Activated CD4-positive, alpha-beta T cell treated with anti-CD3 and anti-CD28 coated beads for 24 hours (primary cell): ENCODE data around the gene TBC1D1.

Experiments
- DNase-seq, 2 donors: peaks; one replicate each; pipeline ENCODE4 v3.0.0-alpha.2; 2020; ENCODE audit warnings: low read depth in 2 of 2

Gene TBC1D1

DNA sequence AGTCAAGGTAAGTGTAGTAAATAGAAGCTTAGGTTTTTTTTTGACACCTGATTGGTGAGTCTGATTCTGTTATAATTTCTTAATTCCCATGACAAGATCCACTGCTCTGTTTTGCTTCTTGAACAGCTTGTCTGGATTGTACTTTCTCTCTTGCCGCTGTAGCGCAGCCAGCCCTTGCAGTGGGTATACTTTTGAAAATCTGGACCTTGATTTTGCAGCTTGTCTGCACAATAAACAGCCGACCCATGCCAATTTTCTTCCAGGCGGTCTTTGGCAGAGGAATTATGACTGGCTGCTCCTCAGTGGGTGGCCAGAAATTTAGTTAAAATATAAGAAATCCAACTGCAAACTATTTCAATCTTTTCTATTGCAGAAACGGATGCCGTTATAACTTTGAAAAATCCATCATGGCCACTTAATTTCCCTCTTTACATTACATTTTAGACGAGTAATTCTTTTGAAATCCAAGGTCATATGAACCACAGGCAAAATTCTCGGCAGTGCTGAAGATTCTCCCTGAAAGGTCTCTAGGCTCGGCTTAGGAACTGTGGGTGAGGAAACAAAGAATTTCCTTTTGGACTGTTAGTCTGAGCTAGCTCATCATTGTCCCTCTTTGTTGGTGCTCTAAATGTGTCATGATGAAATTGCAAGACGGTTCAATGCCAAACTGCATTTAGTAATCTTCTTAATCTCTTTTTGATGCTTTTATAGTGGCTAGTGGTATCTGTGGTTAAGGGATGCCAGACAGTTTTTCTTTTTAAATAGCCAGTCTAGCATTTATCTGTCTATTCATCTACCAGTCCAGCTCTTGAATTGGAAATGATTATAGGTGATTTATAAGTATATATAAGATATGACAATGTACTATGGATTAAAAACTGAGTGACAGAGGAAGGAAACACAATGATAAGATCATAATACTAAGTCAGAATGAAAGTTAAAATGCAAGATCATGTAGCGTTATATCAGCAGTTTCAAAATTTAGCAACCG lies 37.8 kb downstream of the TBC1D1 start:
- no peak for DNase-seq

DNA sequence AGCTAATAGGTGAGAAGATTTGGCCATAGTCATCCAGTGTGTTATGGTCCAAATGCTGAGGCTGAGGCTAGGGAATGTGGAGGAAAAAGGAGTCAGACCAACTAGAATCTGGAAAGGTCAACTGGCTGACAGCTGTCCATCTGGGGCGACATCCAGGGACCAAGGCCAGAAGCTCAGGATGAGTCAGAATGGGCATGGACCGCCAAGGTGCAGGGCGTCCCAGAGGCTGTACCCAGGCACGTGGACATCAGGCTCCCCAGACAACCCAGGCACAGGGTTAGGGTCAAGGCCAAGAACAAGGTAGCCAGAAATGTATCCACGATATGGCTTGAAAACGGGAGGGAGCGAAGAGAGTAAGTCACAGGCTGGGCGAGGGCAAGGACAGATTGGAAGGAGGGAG lies 43.2 kb downstream of the TBC1D1 start:
- DNase-seq = no peak

DNA sequence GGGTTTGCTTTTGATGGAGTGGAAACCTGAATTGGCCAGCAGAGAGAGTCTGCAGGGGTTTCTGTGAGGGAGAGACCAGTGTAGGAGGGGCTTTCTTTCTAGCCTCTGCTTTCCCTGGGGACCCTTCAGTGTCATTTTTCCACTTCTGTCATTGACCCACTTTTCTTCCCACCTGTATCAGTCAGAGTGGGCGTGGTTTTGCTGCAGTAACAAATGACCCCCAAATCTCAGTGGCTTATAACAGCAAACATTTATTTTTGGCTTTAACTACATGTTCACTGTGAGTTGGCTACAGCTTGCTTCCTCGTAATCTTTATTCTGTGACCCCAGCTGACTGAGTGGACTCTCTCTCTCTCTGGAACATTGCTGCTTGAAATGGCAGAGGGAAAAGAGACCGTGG lies 43.7 kb downstream of the TBC1D1 start:
- DNase-seq = no peak

DNA sequence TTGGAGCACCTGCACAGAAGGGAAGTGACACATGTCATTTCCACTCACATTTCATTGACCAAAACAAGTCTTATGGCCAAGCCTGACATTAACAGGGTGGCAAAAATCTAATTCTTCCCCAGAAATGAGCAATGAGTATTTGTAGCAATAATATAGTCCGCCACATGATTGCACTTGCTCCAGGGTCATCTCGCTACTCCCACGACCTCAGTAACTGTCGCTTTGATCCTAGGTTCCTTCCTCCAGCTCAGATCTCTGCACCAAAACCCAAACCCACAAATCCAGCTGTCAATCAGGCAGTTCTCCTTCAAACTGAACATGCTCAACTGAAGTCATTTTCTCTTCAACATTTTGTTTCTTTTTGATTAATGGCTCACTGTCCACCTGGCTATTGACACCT lies 44.1 kb downstream of the TBC1D1 start:
- DNase-seq = no peak

DNA sequence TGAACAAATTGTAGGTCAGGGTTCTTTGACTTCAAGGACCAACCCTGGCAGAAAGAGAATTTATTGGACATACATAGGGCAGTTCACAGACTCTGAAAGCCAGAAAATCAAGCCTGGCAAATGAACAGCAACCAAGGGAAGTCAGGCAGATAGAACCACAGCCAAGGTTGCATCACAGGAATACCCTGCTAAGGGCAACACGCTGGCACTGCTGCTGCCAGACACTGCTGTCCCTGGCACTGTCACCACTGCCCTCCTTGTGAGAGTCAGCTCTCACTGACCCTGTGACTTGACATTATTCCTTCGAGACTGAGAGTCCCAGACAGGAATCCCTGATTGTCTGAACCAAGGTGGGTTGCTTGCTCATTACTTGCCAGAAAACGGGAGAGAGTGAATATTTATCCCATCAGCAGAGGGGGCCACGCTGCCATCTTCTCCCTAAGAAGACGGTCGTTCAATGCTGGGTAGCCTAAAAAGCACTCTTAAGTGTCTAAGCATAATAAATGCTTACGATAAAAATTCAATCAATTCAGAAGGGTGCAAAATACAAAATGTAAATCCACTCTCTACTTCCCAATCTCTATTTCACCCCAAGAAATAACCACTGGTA lies 46.1 kb downstream of the TBC1D1 start:
- DNase-seq = no peak

DNA sequence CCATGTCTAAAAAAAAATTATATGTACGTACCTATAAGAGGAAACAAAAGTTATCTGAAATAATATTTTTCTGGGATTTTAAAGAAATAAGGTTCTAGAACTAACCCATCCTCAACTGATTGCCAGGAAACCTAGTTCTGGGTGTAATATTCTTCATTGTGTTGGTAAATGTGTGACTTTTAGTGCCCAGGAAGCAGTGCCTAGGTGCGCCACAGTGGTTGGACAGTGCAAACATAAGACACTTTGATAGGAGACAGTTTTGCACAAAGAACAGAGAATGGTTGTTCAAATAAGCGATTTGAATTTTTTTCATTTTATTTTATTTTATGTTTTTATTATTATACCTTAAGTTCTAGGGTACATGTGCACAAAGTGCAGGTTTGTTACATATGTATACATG lies 47.3 kb downstream of the TBC1D1 start:
- no peak for DNase-seq

DNA sequence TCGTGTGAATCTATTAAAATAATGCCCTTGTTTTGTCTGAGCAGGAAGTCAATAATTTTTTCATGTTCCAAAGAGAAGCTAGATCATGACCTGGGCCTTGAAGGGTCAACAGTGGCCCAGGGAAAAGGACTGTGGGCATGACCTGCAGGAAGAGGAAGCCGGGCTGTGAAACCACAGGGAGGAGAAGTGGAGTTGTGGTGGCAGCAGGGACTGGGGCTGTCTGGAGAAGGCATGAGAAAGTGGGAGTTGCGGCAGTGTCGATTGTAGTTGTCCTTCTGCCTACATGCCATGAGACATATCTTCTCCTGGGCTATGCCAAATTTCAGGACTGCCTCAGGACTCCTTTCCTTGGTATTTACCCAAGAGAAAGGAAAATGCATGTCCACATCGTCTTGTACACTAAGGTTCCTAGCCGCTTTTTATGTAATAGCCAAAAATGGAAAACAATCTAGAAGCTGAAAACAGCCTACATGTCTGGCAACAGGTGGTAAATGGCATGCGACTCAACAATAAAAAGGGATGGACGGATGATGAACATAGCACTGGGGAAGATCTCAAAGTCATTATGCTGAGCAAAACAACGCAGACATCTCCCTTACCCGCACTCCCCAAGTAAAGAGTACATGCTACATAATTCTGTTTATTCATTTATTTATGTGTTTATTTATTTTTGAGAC lies 55.8 kb downstream of the TBC1D1 start:
- DNase-seq = no peak

DNA sequence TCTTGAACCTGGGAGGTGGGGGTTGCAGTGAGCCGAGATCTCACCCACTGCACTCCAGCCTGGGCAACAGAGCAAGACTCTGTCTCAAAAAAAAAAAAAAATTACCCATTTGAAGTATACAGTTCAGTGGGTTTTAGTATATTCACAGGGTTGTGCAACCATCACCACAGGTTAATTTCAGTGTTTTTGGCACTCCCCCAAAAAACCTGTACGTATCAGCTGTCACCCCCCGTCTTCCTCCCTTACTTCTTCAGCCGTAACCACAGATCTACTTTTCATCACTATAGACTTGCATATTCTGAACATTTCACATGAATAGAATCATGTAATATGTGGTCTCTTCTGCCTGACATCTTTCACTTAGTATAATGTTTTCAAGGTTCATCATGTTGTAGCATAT lies 57.7 kb downstream of the TBC1D1 start:
- no peak for DNase-seq

DNA sequence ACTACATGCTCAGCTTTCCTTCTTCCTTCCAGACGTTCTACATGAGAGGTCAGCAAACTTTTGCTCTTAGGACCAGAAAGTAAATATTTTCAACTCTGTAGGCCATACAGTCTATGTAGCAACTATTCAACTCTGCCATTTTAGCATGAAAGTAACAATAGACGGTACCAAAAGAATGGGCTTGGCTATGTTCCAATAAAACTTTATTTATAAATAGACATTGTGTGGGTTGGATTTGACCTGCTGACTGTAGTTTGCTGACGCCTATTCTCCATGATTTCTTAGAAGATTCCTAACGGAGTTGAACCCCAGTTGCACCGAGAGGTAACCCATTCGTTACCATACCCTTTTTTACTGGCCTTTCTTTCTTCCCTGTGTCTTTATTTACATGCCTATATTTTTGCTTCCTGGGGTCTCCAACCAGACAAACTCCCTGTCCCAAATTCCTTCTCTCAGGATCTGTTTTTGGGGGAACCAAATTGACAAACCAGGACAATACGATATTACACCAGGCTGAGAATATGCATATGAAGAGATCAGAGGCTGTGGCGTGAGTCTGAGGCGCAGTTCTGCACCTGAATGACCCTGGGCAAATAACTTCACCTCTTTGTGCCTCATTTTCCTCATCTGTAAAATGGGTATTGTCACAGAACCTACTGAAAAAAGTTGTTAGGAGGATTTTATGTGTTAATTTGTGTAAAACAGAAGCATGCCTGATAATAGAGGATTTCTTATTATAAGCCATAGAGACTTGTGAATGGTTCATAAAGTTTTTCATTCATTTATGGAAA lies 58.9 kb downstream of the TBC1D1 start:
- no peak for DNase-seq

DNA sequence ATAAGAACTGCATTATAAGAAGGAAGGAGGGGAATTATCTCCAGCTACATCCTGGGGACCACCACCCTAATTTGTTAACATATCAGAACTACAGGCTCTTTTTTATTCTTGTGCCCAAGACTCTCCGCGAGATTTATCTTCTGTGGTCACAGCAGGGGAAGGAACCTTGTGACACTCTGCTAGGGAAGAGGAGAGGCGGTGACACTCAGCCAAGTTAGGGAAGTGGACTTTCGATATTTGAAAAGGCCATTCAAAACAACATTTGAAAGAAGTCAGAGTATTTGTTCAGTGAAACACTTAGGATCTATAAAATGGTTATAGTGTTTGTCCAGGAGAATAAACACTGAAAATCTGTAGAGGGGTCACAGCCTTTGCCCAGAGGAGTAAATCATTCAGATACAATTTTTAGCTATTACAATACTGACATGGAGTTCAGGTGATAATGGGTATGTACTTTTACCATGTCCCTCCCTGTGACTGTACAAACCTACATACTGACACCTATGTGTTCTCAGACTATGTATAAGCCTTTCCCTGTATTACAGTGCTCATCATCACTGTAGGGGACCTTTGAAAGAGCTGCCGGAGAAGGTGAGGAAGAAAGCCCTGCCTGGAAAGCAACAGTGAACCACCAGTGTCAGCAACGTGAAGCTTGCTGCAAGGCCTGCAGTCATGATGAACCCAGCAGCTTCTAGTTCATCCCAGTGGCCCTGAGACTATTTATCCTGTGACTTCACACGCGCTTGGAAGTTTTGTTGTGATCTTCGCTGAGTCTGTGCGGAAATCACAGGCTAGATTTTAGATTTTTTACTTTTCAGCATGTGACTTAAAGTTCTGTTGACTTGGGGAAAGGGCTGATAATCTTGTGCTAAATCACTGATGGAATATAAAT lies 60.8 kb downstream of the TBC1D1 start:
- no peak for DNase-seq

DNA sequence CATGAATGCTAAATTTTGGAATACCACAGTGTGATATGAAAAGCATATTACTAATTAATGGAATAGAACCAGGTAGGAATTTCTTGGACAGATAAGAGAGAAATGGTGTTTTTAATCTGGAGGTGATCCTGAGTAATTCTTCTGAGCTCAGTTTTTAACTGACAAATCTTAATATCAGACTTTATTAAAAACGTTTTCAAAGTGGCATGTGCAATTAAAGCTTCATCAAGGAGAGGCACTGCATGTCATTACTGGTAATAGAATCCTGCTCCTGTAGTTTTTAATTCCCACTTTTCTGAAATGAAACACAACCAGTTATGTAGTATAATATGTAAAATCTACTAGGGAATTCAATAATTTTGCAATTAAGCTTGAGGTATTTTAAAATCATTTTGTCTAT lies 62.3 kb downstream of the TBC1D1 start:
- no peak for DNase-seq

DNA sequence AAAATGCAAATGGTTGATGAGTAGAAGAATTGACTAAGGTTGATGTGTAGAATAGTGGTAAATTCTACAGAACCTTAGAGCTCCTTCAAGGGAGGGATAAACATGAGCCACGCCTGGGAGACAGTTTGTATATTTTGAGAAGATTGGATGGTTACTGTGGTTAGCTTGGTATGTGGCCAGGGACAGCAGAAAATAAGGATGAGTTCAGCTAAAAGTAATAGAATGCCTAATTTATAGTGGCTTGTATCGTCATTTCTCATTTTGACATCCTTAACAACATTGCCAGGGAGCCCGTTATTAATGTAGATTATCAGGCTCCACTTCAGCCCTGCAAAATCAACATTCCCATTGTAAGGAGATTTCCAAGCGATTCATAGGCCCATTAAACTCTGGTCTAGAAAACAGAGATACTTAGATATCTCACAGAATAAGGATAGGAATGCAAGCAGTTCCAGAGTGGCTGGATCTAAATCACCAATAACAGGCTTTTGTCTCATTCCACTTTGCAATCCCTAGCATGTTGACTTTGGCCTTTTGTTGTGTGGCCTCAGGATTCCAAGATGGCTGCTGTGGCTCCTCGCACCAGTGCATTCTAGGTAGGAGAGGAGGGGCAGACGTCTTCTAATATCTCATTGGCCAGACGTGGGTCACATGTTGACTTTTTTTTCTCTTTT lies 62.9 kb downstream of the TBC1D1 start:
- no peak for DNase-seq

DNA sequence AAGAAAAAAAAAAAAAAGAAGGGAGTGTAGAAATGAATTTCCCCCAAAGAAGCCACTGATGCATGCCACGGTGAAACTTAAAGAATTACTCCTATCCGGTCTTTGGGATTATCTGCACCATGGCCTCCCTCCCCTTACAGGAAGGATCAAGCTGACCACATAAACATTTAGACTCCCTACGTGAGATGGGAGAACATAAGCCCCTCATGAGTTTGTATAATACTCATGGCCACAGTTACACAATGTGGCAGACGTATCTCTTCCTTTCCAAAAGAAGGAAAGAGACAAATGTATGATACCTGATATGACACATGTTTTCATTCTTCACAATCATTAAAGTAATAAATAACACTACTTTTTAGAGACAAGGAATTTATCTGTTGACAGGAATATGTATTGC lies 66.1 kb downstream of the TBC1D1 start:
- no peak for DNase-seq

DNA sequence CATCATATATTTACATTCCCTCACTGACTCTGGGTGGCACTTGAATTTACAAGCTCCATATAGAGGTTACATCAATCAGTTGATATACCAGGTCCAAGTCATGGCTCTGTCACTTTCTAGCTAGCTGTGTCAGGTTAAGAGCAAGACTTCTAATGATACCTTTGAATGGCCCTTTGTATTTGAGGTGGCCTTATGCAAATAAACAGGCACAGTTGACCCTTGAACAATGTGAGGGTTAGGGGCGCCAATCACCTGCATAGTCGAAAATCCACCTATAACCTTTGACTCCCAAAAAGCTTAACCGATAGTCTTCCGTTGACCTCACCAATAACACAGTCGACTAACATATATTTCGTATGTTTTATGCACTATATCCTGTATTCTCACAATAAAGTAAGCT lies 68.0 kb downstream of the TBC1D1 start:
- no peak for DNase-seq

DNA sequence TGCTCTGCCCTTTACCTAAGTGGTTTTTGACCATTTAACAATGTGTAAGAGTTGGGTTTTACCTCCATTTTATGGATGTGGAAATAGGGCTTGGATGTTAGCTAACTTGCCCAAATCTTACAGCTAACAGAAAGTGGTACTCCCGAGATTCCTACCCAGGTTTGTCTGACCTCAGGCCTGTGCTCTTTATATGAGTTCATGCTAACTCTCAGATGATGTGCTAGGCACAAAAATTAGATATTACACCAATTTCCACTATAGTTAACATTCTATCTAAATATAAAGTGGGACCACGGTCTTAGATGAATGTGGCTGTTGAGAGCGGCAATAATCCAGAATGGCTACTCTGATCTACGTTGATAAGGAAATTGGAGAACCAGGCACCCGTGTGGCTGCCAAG lies 69.2 kb downstream of the TBC1D1 start, which contains the start of gene PTTG2:
TSS of gene PTTG2 (plus strand) at position 301 of the 400 bp plus-strand sequence. CDS start at position 338, 37 bp downstream.
- DNase-seq = no peak

DNA sequence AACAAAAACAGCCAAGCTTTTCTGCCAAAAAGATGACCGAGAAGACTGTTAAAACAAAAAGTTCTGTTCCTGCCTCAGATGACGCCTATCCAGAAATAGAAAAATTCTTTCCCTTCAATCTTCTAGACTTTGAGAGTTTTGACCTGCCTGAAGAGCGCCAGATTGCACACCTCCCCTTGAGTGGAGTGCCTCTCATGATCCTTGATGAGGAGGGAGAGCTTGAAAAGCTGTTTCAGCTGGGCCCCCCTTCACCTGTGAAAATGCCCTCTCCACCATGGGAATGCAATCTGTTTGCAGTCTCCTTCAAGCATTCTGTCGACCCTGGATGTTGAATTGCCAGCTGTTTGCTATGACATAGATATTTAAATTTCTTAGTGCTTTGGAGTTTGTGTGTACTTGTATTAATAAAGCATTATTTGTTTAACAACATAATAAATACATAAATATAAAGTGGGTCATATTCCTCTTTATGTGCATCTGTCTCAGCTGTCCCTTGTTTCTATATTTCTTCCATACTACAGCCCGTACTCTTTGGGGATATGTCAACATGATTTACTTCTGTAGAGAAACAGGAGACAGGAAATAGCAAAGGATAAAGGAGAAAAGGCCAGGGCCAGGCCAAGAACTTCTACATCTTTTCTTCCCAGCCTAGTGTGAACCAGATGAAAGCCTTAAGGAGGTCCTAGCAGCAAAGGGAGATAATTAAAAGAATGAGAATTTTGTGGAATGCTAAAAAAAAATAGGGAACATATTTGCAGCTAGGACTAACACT lies 70.0 kb downstream of the TBC1D1 start:
- DNase-seq = no peak

DNA sequence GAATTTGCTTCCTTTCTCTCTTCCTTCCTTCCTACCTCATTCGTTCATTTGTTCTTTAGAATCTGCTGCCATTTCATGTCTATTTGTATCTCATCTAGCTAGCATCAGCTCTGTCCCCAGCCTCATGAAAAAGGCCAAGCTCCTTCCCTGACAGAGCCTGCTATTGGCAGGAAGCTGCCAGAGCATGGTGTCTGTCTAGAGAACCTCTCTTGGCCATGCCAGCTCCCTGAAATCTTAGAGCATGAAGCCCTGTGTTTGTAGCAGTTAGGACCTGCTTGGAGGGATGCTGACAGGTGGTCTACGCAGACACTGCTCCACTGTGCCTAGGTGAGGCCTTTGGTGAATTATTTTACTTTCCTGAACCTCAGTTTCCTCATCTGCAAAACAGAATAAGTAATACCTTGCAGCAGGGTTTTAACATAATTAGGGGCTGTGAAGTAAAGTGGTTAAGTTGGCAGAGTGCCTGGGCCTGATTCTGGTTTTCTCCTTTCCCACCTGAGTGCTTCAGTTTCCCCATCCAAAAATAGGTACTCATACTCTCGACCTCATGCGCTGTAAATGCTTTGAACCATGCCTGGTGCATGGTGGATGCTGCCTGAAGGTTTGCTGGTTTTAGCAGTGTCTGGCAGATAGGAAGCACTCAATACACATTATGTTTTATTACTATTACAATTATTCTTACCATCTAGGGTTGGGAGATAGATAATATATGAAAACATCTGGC lies 74.0 kb downstream of the TBC1D1 start:
- DNase-seq = no peak

DNA sequence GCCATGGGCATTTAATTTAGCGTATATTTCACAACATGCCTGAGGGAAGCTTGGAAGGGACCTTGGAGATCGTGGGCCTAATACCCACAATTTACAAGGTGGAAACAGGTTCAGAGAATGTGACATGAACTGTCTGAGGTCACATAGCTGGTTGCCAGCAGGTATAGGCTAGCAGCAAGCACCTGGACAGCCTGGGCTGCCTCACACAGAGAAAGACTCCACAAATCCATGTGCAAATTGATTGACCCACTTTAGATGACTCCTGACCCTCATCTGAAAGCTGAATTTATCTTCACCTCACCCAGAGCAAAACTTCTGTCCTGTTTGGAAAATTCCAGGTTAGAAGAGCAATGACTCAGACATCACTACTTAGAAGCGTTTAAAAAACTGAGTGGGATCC lies 75.2 kb downstream of the TBC1D1 start:
- no peak for DNase-seq

DNA sequence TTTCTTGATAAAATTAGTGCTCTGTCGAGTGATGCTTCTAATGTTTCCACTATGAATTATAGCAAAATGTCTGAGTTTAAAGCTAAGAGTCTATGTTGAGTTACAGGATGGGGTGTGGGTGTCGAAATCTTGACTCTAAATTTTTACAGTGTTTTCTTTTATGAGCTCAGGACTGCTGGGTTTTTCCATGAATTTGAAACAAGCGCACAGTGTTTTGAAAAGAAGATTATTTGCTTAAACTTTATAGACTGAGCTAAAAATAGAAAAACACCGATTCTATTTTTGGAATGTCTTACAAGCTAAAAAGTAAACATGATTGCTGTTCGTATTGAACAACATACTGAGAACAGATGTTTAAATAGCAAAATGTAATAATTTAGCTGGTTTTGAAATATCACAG lies 76.9 kb downstream of the TBC1D1 start:
- DNase-seq = no peak
